Body of pancreas (tissue), 4 donors: Measurements from ENCODE around the gene ARL8B.

ENCODE experiments used
- POLR2A ChIP-seq, 3 donors: fragments of 450-650 bp; IDR thresholded peaks; one replicate each; pipeline ENCODE4 v1.6.1; 2016; ENCODE audit warnings: antibody characterized with exemption in 3 of 3, mild to moderate bottlenecking in 2 of 3
- TF ChIP-seq, protein P1 (sequence below), 7 experiments: fragments of 450-650 bp in 4 of 7; fragments of 200-600 bp in 3 of 7; sonication (generic) in 3 of 7; IDR thresholded peaks; one replicate each; pipeline ENCODE4 v1.5.1; 2016 to 2019; ENCODE audit warnings: antibody characterized with exemption in 7 of 7

GRCh38 chr3:5143464-5143863, 21.4 kb downstream of the ARL8B start:
- no peak for TF ChIP-seq POLR2A (IDR thresholded peaks at IDR 0.05)
- TF ChIP-seq, protein P1, sequence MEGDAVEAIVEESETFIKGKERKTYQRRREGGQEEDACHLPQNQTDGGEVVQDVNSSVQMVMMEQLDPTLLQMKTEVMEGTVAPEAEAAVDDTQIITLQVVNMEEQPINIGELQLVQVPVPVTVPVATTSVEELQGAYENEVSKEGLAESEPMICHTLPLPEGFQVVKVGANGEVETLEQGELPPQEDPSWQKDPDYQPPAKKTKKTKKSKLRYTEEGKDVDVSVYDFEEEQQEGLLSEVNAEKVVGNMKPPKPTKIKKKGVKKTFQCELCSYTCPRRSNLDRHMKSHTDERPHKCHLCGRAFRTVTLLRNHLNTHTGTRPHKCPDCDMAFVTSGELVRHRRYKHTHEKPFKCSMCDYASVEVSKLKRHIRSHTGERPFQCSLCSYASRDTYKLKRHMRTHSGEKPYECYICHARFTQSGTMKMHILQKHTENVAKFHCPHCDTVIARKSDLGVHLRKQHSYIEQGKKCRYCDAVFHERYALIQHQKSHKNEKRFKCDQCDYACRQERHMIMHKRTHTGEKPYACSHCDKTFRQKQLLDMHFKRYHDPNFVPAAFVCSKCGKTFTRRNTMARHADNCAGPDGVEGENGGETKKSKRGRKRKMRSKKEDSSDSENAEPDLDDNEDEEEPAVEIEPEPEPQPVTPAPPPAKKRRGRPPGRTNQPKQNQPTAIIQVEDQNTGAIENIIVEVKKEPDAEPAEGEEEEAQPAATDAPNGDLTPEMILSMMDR (IDR thresholded peaks at IDR 0.05): no peak
